Subcutaneous adipose tissue (tissue), 4 donors: ENCODE results near the gene TMEM108. TPM values are rescaled to one million over a fixed set of nuclear protein-coding genes. Genes with fewer than 3 reads are reported as not detected.

Source experiments
- total RNA-seq, 4 donors: library from RNA; depleted of rRNA; stranded (reverse); fragments of >200 nt; gene quantifications; one replicate each; pipeline ENCODE4 v1.1.0, GENCODE V29; 2016
- TF ChIP-seq, protein P1 (sequence below): fragments of 450-650 bp; IDR thresholded peaks from one replicate; pipeline ENCODE4 v1.5.1; 2016; ENCODE audit warnings: low read depth, mild to moderate bottlenecking, control low read depth, antibody characterized with exemption, moderate library complexity

Gene TMEM108
- total RNA-seq, 4 donors from 2014 or later: 0.66 to 1.0 (median 0.75) TPM; not detected in 1

- TF ChIP-seq, protein P1, sequence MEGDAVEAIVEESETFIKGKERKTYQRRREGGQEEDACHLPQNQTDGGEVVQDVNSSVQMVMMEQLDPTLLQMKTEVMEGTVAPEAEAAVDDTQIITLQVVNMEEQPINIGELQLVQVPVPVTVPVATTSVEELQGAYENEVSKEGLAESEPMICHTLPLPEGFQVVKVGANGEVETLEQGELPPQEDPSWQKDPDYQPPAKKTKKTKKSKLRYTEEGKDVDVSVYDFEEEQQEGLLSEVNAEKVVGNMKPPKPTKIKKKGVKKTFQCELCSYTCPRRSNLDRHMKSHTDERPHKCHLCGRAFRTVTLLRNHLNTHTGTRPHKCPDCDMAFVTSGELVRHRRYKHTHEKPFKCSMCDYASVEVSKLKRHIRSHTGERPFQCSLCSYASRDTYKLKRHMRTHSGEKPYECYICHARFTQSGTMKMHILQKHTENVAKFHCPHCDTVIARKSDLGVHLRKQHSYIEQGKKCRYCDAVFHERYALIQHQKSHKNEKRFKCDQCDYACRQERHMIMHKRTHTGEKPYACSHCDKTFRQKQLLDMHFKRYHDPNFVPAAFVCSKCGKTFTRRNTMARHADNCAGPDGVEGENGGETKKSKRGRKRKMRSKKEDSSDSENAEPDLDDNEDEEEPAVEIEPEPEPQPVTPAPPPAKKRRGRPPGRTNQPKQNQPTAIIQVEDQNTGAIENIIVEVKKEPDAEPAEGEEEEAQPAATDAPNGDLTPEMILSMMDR: no peak
These were observed 20.1 kb downstream of the TMEM108 start for GRCh38 chr3:133058243-133058642.

DNA sequence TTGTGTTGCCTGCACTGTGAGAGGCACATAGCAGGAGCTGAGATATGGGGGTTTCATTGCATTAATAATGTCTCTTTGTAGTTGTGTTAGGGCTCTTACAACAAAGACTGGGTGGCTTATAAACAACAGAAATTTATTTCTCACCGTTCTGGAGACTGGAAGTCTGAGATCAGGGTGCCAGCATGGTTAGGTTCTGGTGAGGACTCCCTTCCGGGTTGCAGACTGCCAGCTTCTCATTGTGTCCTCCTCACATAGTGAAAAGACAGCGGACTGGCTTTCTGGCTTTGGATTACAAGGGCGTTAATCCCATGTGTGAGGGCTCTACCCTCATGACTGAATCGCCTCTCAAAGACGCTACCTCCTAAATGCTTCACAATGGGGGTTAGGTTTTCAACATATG is 20.6 kb downstream of the TMEM108 start:
- TF ChIP-seq, protein P1: no peak

GRCh38 chr3:133065193-133065961 is 27.2 kb downstream of the TMEM108 start:
- TF ChIP-seq, protein P1: no peak

GRCh38 chr3:133066026-133066425 is 27.8 kb downstream of the TMEM108 start:
- TF ChIP-seq, protein P1: no peak

DNA sequence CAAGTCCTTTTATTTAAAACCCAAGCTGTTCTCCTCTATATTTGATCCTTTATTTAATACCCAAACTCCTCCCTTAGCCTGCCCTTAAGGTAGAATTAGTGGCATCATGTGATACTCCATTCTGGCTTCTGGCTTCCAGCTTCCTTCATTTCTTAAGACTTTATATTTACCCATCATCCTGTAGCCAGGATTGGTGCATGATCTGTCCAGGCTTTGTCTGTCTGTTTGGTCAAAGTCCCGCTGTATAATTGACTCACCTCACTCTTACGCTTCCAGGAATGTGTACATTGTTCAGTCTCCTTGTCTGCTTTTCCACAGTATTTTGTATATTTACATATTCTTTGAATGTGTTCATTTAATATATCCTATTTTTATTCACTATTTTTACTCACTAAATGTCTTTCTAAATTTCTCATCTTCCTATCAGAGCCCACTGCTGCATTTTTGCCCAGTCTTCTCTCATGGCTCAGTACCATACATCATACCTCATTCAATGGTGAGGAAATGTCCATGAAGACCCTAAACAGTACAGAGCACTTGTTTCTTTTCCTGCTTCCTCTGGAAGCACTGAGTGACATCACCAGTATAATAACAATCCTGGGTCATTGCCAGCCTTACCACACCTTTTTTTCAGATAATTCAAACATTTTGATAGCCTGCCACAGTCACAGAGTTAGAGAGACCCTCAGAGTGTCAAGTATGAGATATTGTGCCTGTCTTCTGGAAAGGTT is 31.5 kb downstream of the TMEM108 start:
- TF ChIP-seq, protein P1: no peak

DNA sequence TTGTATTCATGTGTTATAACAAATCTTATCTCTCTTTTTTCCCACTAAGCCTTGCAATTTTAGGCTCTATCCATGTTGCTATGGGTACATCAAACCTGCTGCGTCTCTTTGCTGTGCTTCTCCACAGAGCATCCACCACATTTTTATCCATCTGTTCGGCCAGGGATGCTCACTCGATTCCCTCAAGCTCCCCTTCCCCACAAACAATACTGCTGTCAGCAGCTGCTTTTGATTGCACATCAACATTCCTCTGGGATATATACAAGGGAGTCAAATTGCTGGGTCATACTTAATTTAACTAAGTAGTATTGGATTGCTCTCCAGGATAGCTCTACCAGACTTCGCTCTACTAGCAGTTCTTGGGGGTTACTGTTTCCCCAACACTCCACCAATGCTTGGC is 36.8 kb downstream of the TMEM108 start:
- TF ChIP-seq, protein P1: no peak

DNA sequence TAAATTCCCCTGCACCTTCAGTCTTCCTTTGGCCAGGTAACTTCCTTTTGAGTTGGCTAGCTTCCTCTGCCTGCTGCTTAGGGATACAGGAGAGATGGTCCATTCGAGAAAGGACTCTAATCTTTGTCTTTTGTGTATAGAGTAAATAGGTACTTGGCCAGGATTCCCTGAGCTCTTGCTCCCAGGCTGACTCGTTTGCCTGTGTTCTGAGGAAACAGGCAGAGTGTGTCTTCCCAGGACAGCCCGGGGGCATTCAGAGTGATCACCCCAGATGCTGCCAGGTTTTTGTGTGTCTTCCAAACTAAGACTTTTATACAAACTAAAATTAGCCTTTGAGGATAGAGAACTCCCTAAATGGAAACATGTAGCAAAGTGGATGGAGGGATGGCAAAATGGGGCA is 39.5 kb downstream of the TMEM108 start:
- TF ChIP-seq, protein P1: no peak
